Activated CD4-positive, alpha-beta T cell treated with anti-CD3 and anti-CD28 coated beads for 36 hours (primary cell): ENCODE measurements around the gene RMDN3. TPM values are rescaled to one million over a fixed set of nuclear protein-coding genes. Genes with fewer than 3 reads are reported as not detected.

ENCODE experiments used
- ATAC-seq: fragments of 200-7000 bp; cut with Tn5 transposase; one replicate; pipeline ENCODE4 v1.10.0; 2021; ENCODE audit warnings: mild to moderate bottlenecking, moderate library complexity
- CTCF ChIA-PET: fragments of 350-600 bp; sonication (Branson Sonifier 250); formaldehyde crosslinking; loops from one replicate; lab custom pipeline; 2021; ENCODE audit warnings: antibody characterized with exemption; lab: Charles Lee
- POLR2A ChIA-PET: fragments of 350-600 bp; sonication (Branson Sonifier 250); formaldehyde crosslinking; loops from one replicate; lab custom pipeline; 2021; ENCODE audit warnings: antibody characterized with exemption, inconsistent platforms; lab: Charles Lee
- DNase-seq: peaks from one replicate; pipeline ENCODE4 v3.0.0-alpha.2; 2020
- H3K27ac Mint-ChIP-seq: one replicate; pipeline ENCODE4 v1.8.0; 2021; ENCODE audit warnings: mixed read lengths
- H3K27me3 Mint-ChIP-seq: one replicate; pipeline ENCODE4 v1.8.0; 2021; ENCODE audit warnings: mixed read lengths
- H3K36me3 Mint-ChIP-seq: one replicate; pipeline ENCODE4 v1.8.0; 2021; ENCODE audit warnings: low read depth, mixed read lengths
- H3K4me1 Mint-ChIP-seq: one replicate; pipeline ENCODE4 v1.8.0; 2021; ENCODE audit warnings: mixed read lengths
- H3K4me3 Mint-ChIP-seq: one replicate; pipeline ENCODE4 v1.8.0; 2021; ENCODE audit warnings: mild to moderate bottlenecking, moderate library complexity, mixed read lengths
- H3K9me3 Mint-ChIP-seq: one replicate; pipeline ENCODE4 v1.8.0; 2021; ENCODE audit warnings: low read depth, mixed read lengths
- intact Hi-C, 2 experiments: fragments of 100-400 bp; cut with DNase I in 1 of 2; cut with micrococcal nuclease in 1 of 2; formaldehyde crosslinking; loops; one replicate each; pipeline versions ENCODE4 v1.14.2 to v1.15.1; 2022 to 2024; cut with DNase I, micrococcal nuclease
- total RNA-seq, 2 experiments: library from RNA; stranded (reverse); gene quantifications; one replicate each; pipeline ENCODE4 v1.2.3, GENCODE V29; 2021

The RMDN3 gene
- total RNA-seq, 2 experiments from 2014 or later = 12.3 to 18.8 TPM

- peaks cover 36% of the 10 kb centered on the region for H3K4me1 Mint-ChIP-seq
- H3K9me3 Mint-ChIP-seq = no peaks in the 10 kb centered on the region
- intact Hi-C loops = loop anchor here in 1 of 2 experiments (10.0 kb wide), 1 partner anchor 194 kb away; the partner anchor contains the start of gene KNL1
- DNase-seq = no peak
- CTCF ChIA-PET = interaction anchor here (0.6 to 0.9 kb wide), 3 partner anchors 45 to 389 kb away, joined by 3 to 4 read pairs (median 3); no protein-coding TSS in a partner anchor
- no peak overlapping the region for H3K27ac Mint-ChIP-seq
- ATAC-seq = no peak
- peaks cover 15% of the 10 kb centered on the region for H3K36me3 Mint-ChIP-seq
- no peaks in the 10 kb centered on the region for H3K27me3 Mint-ChIP-seq
- POLR2A ChIA-PET = no interaction called here
- no peak overlapping the region for H3K4me3 Mint-ChIP-seq
These were observed 34.1 kb upstream of the RMDN3 start for GRCh38 chr15:40789119-40789518.

GRCh38 chr15:40787991-40788390, 32.9 kb upstream of the RMDN3 start:
- H3K27ac Mint-ChIP-seq = peak overlapping the region; percentile 29
- no peak overlapping the region for H3K4me3 Mint-ChIP-seq
- no peak for DNase-seq
- ATAC-seq = peak; percentile 28
- no peaks in the 10 kb centered on the region for H3K9me3 Mint-ChIP-seq
- ChIA-PET POLR2A (interaction anchor here (0.8 to 1.0 kb wide), 2 partner anchors 18 to 23 kb away, joined by 3 read pairs; partner anchors contain the start of gene C15orf62), CTCF (interaction anchor here (0.9 to 1.5 kb wide), 4 partner anchors 9 to 90 kb away, joined by 3 to 4 read pairs (median 3); partner anchors contain the start of genes DNAJC17 and ZFYVE19)
- peaks cover 11% of the 10 kb centered on the region for H3K36me3 Mint-ChIP-seq
- intact Hi-C loops = loop anchor here (2.0 to 10.0 kb wide), 3 partner anchors 33 to 193 kb away; partner anchors contain the start of genes KNL1 (in 1 of the 2) and RMDN3 (in 1 of the 2)
- no peaks in the 10 kb centered on the region for H3K27me3 Mint-ChIP-seq
- H3K4me1 Mint-ChIP-seq = peaks cover 25% of the 10 kb centered on the region

GRCh38 chr15:40787344-40787841, 32.3 kb upstream of the RMDN3 start:
- Mint-ChIP-seq H3K27ac (peak overlapping the region; percentile 29), H3K9me3 (no peaks in the 10 kb centered on the region), H3K36me3 (peaks cover 9% of the 10 kb centered on the region), H3K27me3 (no peaks in the 10 kb centered on the region), H3K4me3 (no peak overlapping the region), H3K4me1 (peaks cover 24% of the 10 kb centered on the region)
- ChIA-PET CTCF (interaction anchor here (0.5 to 1.5 kb wide), 8 partner anchors 10 to 494 kb away, joined by 3 to 4 read pairs (median 3); partner anchors contain the start of genes DNAJC17 and ZFYVE19), POLR2A (interaction anchor here (0.8 to 1.0 kb wide), 2 partner anchors 18 to 22 kb away, joined by 3 read pairs; partner anchors contain the start of gene C15orf62)
- intact Hi-C loops = loop anchor here (2.0 to 10.0 kb wide), 3 partner anchors 33 to 193 kb away; partner anchors contain the start of genes KNL1 (in 1 of the 2) and RMDN3 (in 1 of the 2)
- peak; percentile 81 for DNase-seq
- ATAC-seq = peak; percentile 90

GRCh38 chr15:40785814-40786213, 30.8 kb upstream of the RMDN3 start:
- peaks cover 24% of the 10 kb centered on the region for H3K4me1 Mint-ChIP-seq
- H3K27me3 Mint-ChIP-seq = no peaks in the 10 kb centered on the region
- H3K27ac Mint-ChIP-seq = no peak overlapping the region
- H3K4me3 Mint-ChIP-seq = no peak overlapping the region
- no peak for ATAC-seq
- intact Hi-C loops = loop anchor here (2.0 to 10.0 kb wide), 3 partner anchors 31 to 191 kb away; partner anchors contain the start of genes KNL1 (in 1 of the 2) and RMDN3 (in 1 of the 2)
- peaks cover 5% of the 10 kb centered on the region for H3K36me3 Mint-ChIP-seq
- no peak for DNase-seq
- CTCF ChIA-PET = interaction anchor here (0.6 to 5.2 kb wide), 7 partner anchors 15 to 108 kb away, joined by 3 to 45 read pairs (median 4); partner anchors contain the start of genes C15orf62 and VPS18
- POLR2A ChIA-PET = no interaction called here
- H3K9me3 Mint-ChIP-seq = no peaks in the 10 kb centered on the region

GRCh38 chr15:40785164-40785563, 30.1 kb upstream of the RMDN3 start:
- Mint-ChIP-seq H3K27ac (no peak overlapping the region), H3K27me3 (no peaks in the 10 kb centered on the region), H3K4me3 (no peak overlapping the region), H3K9me3 (no peaks in the 10 kb centered on the region), H3K4me1 (peaks cover 24% of the 10 kb centered on the region), H3K36me3 (peaks cover 5% of the 10 kb centered on the region)
- DNase-seq (no peak), ATAC-seq (no peak)
- intact Hi-C loops = loop anchor here in 1 of 2 experiments (10.0 kb wide), 1 partner anchor 190 kb away; the partner anchor contains the start of gene KNL1
- POLR2A ChIA-PET = interaction anchor here (0.6 kb wide), 1 partner anchor 196 kb away, joined by 3 read pairs; no protein-coding TSS in a partner anchor
- CTCF ChIA-PET = interaction anchor here (0.6 to 5.2 kb wide), 10 partner anchors 10 to 196 kb away, joined by 3 to 45 read pairs (median 4); partner anchors contain the start of genes C15orf62 and VPS18

- ChIA-PET CTCF (interaction anchor here (0.5 to 5.2 kb wide), 42 partner anchors 10 to 992 kb away, joined by 3 to 45 read pairs (median 4); partner anchors contain the start of genes C15orf62, GCHFR, MAPKBP1 and RPUSD2), POLR2A (interaction anchor here (0.5 to 1.1 kb wide), 4 partner anchors 13 to 145 kb away, joined by 3 to 5 read pairs (median 4); partner anchors contain the start of gene C15orf62)
- Mint-ChIP-seq H3K27me3 (no peaks in the 10 kb centered on the region), H3K9me3 (no peaks in the 10 kb centered on the region), H3K27ac (no peak overlapping the region), H3K4me3 (no peak overlapping the region), H3K4me1 (peaks cover 15% of the 10 kb centered on the region), H3K36me3 (peaks cover 13% of the 10 kb centered on the region)
- intact Hi-C loops = loop anchor here (1.0 to 10.0 kb wide), 7 partner anchors 14 to 264 kb away; partner anchors contain the start of genes C15orf62 (in 1 of the 2) and KNL1 (in 1 of the 2)
- peak; percentile 90 for DNase-seq
- ATAC-seq = peak; percentile 89
These were observed 27.7 kb upstream of the RMDN3 start for GRCh38 chr15:40782609-40783227.

- H3K36me3 Mint-ChIP-seq = peaks cover 30% of the 10 kb centered on the region
- CTCF ChIA-PET = interaction anchor here (0.6 to 1.2 kb wide), 4 partner anchors 16 to 45 kb away, joined by 3 to 4 read pairs (median 3); no protein-coding TSS in a partner anchor
- no peaks in the 10 kb centered on the region for H3K9me3 Mint-ChIP-seq
- H3K27ac Mint-ChIP-seq = no peak overlapping the region
- POLR2A ChIA-PET = no interaction called here
- DNase-seq = peak; percentile 72
- no peak overlapping the region for H3K4me3 Mint-ChIP-seq
- intact Hi-C loops = no loop called here
- H3K27me3 Mint-ChIP-seq = no peaks in the 10 kb centered on the region
- H3K4me1 Mint-ChIP-seq = peaks cover 9% of the 10 kb centered on the region
- peak; percentile 95 for ATAC-seq
These were observed 21.6 kb upstream of the RMDN3 start for GRCh38 chr15:40776537-40777141.

GRCh38 chr15:40775740-40776536, 20.9 kb upstream of the RMDN3 start:
- no peaks in the 10 kb centered on the region for H3K27me3 Mint-ChIP-seq

GRCh38 chr15:40775007-40775406, 20.0 kb upstream of the RMDN3 start:
- ChIA-PET POLR2A (no interaction called here), CTCF (no interaction called here)
- no peak overlapping the region for H3K27ac Mint-ChIP-seq
- H3K36me3 Mint-ChIP-seq = peaks cover 30% of the 10 kb centered on the region
- H3K27me3 Mint-ChIP-seq = no peaks in the 10 kb centered on the region
- H3K4me3 Mint-ChIP-seq = no peak overlapping the region
- intact Hi-C loops = no loop called here
- H3K4me1 Mint-ChIP-seq = peaks cover 12% of the 10 kb centered on the region
- no peaks in the 10 kb centered on the region for H3K9me3 Mint-ChIP-seq
- no peak for ATAC-seq
- DNase-seq = no peak

More at GRCh38 chr15:40775740-40776536, 20.9 kb upstream of the RMDN3 start:
- ChIA-PET CTCF (interaction anchor here (0.5 to 1.2 kb wide), 5 partner anchors 16 to 67 kb away, joined by 3 to 4 read pairs (median 3); no protein-coding TSS in a partner anchor), POLR2A (no interaction called here)
- peaks cover 9% of the 10 kb centered on the region for H3K4me1 Mint-ChIP-seq
- no peak for DNase-seq
- H3K9me3 Mint-ChIP-seq = no peaks in the 10 kb centered on the region
- no peak for ATAC-seq
- no peak overlapping the region for H3K27ac Mint-ChIP-seq
- no peak overlapping the region for H3K4me3 Mint-ChIP-seq
- H3K36me3 Mint-ChIP-seq = peaks cover 30% of the 10 kb centered on the region
- intact Hi-C loops = no loop called here

- H3K9me3 Mint-ChIP-seq = no peaks in the 10 kb centered on the region
- no peak overlapping the region for H3K27ac Mint-ChIP-seq
- ChIA-PET CTCF (interaction anchor here (6.4 kb wide), 1 partner anchor 10 kb away, joined by 45 read pairs; no protein-coding TSS in a partner anchor), POLR2A (no interaction called here)
- H3K27me3 Mint-ChIP-seq = no peaks in the 10 kb centered on the region
- H3K4me1 Mint-ChIP-seq = peaks cover 23% of the 10 kb centered on the region
- peaks cover 24% of the 10 kb centered on the region for H3K36me3 Mint-ChIP-seq
- ATAC-seq = no peak
- no peak overlapping the region for H3K4me3 Mint-ChIP-seq
- no peak for DNase-seq
- intact Hi-C loops = no loop called here
These were observed 18.8 kb upstream of the RMDN3 start for GRCh38 chr15:40773902-40774301.
